Neural crest cell (in vitro differentiated cells): ENCODE measurements around the gene PHF8. TPM values are rescaled to one million over a fixed set of nuclear protein-coding genes. Genes with fewer than 3 reads are reported as not detected.

Experiments
- DNase-seq: peaks from one replicate; pipeline ENCODE4 v3.0.0; 2021; ENCODE audit warnings: low read depth, mixed read lengths, low spot score
- H3K27ac Mint-ChIP-seq: one replicate; pipeline ENCODE4 v1.8.0; 2021; ENCODE audit warnings: mild to moderate bottlenecking, mixed read lengths; ENCODE audit not compliant: unreplicated experiment
- H3K27me3 Mint-ChIP-seq: 2 replicates; pipeline ENCODE4 v1.8.0; 2021; ENCODE audit warnings: low read depth, mild to moderate bottlenecking, mixed read lengths
- H3K36me3 Mint-ChIP-seq: 2 replicates; pipeline ENCODE4 v1.8.0; 2021; ENCODE audit warnings: low read depth, mild to moderate bottlenecking, mixed read lengths
- H3K4me1 Mint-ChIP-seq: 2 replicates; pipeline ENCODE4 v1.8.0; 2021; ENCODE audit warnings: mixed read lengths
- H3K4me3 Mint-ChIP-seq: one replicate; pipeline ENCODE4 v1.8.0; 2021; ENCODE audit warnings: mild to moderate bottlenecking, mixed read lengths
- H3K9me3 Mint-ChIP-seq: 2 replicates; pipeline ENCODE4 v1.8.0; 2021; ENCODE audit warnings: mixed read lengths
- CTCF ChIP-seq: fragments of 200-600 bp; sonication (generic); conservative IDR thresholded peaks from 2 replicates; pipeline ENCODE4 v1.5.0; 2021; ENCODE audit warnings: antibody characterized with exemption, mild to moderate bottlenecking
- total RNA-seq: library from RNA; stranded (reverse); gene quantifications from 2 replicates; pipeline ENCODE4 v1.2.1, GENCODE V29; 2021

The PHF8 gene
- total RNA-seq, 1 donor from 2014 or later = 38.1 TPM

DNA sequence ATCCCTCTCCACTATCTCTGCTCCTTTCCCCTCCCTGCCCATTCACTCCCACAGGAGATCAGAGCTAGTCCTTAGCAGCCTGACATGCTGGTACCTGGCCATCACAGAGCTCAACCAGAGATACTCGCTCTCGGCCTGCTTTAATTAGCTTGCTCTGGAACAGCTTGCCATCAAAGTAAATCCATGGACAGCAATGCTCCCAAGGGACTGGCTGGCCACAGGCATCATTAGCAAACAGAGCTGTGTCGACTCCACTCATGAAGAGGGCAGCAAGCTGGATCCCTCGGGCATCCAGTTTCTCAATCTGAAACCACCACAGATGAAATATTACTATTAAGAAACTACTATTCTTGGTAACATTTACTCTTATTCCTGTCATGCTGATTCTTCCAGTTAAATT is 43.4 kb upstream of the PHF8 start:
- Mint-ChIP-seq H3K27me3 (no peaks in the 10 kb centered on the region), H3K4me3 (no peak overlapping the region)

GRCh38 chrX:54085666-54086065 is 41.4 kb upstream of the PHF8 start:
- Mint-ChIP-seq H3K4me1 (no peaks in the 10 kb centered on the region), H3K27ac (no peak overlapping the region), H3K4me3 (no peak overlapping the region), H3K9me3 (peaks cover 2% of the 10 kb centered on the region), H3K36me3 (peaks cover 14% of the 10 kb centered on the region), H3K27me3 (no peaks in the 10 kb centered on the region)
- no peak for TF ChIP-seq CTCF
- no peak for DNase-seq

More for the DNA sequence above, 43.4 kb upstream of the PHF8 start:
- Mint-ChIP-seq H3K27ac (no peak overlapping the region), H3K9me3 (peaks cover 2% of the 10 kb centered on the region), H3K36me3 (peaks cover 18% of the 10 kb centered on the region), H3K4me1 (no peaks in the 10 kb centered on the region)
- no peak for DNase-seq
- TF ChIP-seq CTCF = no peak

- Mint-ChIP-seq H3K9me3 (no peaks in the 10 kb centered on the region), H3K36me3 (peaks cover 7% of the 10 kb centered on the region), H3K4me3 (no peak overlapping the region), H3K27me3 (no peaks in the 10 kb centered on the region), H3K27ac (no peak overlapping the region), H3K4me1 (no peaks in the 10 kb centered on the region)
- DNase-seq = no peak
- no peak for TF ChIP-seq CTCF
Observed at GRCh38 chrX:54076903-54077302, 32.6 kb upstream of the PHF8 start.

DNA sequence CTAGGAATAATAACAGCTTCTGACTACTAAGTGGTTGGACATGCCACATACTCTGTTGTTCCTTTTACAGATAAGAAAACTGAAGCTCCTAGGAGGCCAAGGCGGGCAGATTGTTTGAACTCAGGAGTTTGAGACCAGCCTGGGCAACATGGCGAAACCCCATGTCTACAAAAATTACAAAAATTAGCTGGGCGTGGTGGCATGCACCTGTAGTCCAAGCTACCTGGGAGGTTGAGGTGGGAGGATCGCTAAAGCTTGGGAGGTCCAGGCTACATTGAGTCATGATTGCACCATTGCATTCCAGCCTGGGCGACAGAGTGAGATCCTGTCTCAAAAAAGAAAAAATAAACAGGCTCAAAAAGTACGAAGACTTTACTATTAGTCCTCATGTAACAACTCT is 30.6 kb upstream of the PHF8 start:
- Mint-ChIP-seq H3K4me1 (no peaks in the 10 kb centered on the region), H3K27me3 (no peaks in the 10 kb centered on the region), H3K4me3 (no peak overlapping the region), H3K27ac (no peak overlapping the region), H3K36me3 (peaks cover 4% of the 10 kb centered on the region), H3K9me3 (no peaks in the 10 kb centered on the region)
- no peak for DNase-seq
- no peak for TF ChIP-seq CTCF

GRCh38 chrX:54067766-54068165 is 23.5 kb upstream of the PHF8 start:
- H3K9me3 Mint-ChIP-seq = no peaks in the 10 kb centered on the region
- H3K27me3 Mint-ChIP-seq = no peaks in the 10 kb centered on the region
- no peak for DNase-seq
- H3K36me3 Mint-ChIP-seq = peaks cover 12% of the 10 kb centered on the region
- TF ChIP-seq CTCF = no peak
- H3K4me1 Mint-ChIP-seq = no peaks in the 10 kb centered on the region
- no peak overlapping the region for H3K27ac Mint-ChIP-seq
- H3K4me3 Mint-ChIP-seq = no peak overlapping the region

- H3K36me3 Mint-ChIP-seq = peaks cover 12% of the 10 kb centered on the region
- H3K27ac Mint-ChIP-seq = no peak overlapping the region
- H3K4me1 Mint-ChIP-seq = no peaks in the 10 kb centered on the region
- H3K9me3 Mint-ChIP-seq = no peaks in the 10 kb centered on the region
- no peak for TF ChIP-seq CTCF
- H3K4me3 Mint-ChIP-seq = no peak overlapping the region
- DNase-seq = no peak
- no peaks in the 10 kb centered on the region for H3K27me3 Mint-ChIP-seq
Observed at GRCh38 chrX:54066841-54067240, 22.6 kb upstream of the PHF8 start.
